GM21576 (cell line): ENCODE measurements around the gene ZNF436.

Experiments
- ATAC-seq: cut with Tn5 transposase; IDR thresholded peaks from one replicate; pipeline ENCODE4 v1.9.1; 2021; ENCODE audit warnings: mild to moderate bottlenecking, moderate library complexity; ENCODE audit not compliant: unreplicated experiment

The ZNF436 gene

GRCh38 chr1:23367791-23368561 lies 1.7 kb downstream of the ZNF436 start:
- peak; percentile 89 for ATAC-seq

DNA sequence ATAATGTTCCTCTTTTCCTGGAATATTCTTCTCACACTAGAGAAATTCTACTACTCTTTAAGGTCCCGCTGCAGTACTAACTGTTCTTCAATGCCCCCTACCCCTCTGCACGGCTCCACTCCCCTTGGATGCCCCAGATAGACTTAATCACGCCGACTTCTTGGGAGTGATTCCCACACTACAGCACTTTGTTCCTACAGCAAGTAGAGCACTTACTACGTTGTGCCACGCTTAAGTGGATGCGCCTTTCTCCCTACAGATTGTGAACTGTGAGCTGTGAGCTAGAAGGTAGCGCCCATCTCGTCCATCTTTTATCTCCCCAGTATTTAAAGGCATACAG lies 2.2 kb downstream of the ZNF436 start:
- ATAC-seq: no peak

- ATAC-seq: no peak
Observed at GRCh38 chr1:23366598-23366997, 3.0 kb downstream of the ZNF436 start.

- no peak for ATAC-seq
Observed at GRCh38 chr1:23366146-23366545, 3.5 kb downstream of the ZNF436 start.

GRCh38 chr1:23362218-23362713 lies 7.4 kb downstream of the ZNF436 start:
- ATAC-seq: no peak

DNA sequence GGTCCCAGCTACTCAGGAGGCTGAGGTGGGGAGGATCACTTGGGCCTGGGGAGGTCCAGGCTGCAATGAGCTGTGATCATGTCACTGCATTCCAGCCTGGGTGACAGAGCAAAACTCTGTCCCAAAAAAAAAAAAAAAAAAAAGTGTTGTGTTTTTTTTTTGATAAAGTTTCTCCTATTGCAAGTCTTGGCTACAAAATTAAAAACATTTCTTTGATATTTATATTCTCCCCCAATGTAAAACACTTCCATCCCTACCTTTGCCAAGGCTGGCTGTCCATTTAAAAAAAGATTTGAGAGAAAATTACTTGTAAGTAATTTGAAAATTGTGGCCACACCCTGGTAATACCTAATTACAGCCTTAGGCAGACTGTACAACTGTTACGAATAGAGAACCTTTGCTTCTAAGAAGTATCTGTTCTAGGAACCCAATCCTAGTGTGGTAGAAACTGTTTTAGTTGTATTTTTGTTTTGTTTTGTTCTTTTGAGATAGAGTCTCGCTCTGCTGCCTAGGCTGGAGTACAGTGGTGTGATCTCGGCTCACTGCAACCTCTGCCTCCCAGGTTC lies 11.2 kb downstream of the ZNF436 start:
- ATAC-seq: no peak

GRCh38 chr1:23357138-23357908 lies 12.3 kb downstream of the ZNF436 start:
- ATAC-seq: no peak

DNA sequence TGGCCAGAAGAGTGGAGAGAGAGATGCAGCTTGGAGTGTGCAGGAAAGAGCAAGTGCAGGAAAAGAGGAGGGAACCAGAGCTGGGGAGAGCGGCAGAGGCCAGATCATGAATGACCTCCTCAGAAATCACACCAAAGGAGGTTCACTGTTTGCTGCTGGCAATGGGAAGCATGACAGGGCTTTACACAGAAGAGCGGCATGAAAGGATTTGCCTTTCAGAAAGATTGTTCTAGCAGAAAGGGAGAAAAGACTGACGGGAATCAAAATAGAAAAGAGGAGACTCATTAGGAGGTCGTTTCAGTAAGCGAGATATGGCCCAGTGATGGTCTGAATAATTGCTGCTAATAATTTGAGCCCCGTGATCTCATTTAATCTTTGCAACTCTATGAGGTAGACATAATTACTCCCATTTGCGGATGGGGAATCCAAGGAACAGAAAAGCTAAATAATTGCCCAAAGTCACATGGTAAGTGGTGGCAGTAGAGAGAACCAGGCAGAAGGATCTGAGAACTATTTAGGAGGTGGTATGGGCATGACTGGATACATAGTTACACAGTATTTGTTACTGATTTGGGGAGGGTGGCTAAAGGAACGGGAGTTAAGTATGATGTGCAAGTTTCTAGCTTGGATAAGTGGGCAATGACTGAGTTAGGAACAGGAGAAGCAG lies 13.0 kb downstream of the ZNF436 start:
- no peak for ATAC-seq

DNA sequence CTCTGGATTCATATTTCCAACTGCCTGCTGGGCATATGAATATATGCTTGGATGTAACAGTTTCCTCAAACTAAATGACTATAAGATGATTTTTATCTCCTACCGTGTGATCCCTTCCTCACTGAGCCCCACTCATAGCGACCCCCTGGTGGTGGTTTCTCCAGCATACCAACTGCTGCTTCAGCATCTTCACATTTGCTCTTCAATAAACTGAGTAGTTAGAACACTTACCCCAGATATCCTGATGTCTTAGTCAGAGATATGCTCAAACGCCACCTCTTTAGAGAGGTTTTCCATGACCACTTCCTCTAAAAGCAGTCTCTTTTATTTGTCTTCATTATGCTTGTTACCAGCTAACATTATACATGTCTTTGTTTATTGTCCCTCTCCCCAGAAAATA lies 15.4 kb downstream of the ZNF436 start:
- ATAC-seq: no peak

DNA sequence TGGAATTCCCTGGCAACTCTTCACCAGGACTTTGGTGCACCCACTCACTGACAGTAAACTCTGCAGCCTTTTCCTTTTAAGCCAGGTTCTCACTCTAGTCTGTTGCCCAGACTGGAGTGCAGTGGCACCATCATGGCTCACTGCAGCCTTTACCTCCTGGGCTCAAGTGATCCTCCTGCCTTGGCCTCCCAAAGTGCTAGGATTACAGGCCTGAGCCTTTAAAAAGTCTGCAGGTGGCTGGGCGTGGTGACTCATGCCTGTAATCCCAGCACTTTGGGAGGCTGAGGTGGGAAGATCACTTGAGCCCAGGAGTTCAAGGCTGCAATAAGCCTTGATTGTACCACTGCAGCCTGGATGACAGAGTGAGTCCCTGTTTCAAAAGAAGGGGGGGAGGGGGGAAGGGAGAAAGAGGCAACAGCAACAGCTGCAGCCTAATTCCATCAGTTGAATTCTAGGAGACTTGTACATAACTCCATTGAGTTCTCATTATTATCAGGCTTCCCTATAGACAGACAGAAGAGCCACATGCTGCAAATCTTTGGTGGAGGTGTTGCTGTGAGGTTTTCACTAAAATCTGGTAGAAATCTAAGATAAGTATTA lies 17.4 kb downstream of the ZNF436 start:
- no peak for ATAC-seq

GRCh38 chr1:23345920-23346319 lies 23.7 kb downstream of the ZNF436 start:
- no peak for ATAC-seq

DNA sequence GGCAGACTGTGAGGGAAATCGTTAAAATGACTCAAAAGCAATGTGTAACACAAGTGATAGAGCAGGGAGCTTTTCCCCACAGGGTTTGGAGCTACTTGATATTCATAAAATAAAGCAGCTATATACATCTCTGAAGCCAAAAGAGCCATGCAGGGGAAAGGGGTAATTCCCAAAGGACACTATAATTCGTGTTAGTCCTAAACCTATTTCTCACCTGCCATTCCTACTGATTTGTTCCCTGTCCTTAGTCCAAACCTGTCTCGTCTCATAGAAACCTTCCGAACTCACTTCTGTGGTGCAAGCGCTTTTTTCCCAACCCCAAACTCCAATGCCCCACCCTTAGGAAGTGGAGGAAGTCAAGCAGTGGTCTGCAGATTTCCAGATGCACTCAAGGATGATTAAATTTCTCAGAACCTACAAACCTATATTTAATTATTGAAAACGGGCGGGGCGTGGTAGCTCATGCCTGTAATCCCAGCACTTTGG lies 24.6 kb downstream of the ZNF436 start:
- ATAC-seq: no peak

GRCh38 chr1:23344111-23344986 lies 25.3 kb downstream of the ZNF436 start, which contains the start of gene HNRNPR:
Gene HNRNPR, minus strand, starts transcription at chr1:23344284. Its CDS starts 3,276 bp downstream, at chr1:23341008.
- peak; percentile 92 for ATAC-seq

- ATAC-seq: peak; percentile 10
Observed at GRCh38 chr1:23343221-23344110, 26.2 kb downstream of the ZNF436 start.

DNA sequence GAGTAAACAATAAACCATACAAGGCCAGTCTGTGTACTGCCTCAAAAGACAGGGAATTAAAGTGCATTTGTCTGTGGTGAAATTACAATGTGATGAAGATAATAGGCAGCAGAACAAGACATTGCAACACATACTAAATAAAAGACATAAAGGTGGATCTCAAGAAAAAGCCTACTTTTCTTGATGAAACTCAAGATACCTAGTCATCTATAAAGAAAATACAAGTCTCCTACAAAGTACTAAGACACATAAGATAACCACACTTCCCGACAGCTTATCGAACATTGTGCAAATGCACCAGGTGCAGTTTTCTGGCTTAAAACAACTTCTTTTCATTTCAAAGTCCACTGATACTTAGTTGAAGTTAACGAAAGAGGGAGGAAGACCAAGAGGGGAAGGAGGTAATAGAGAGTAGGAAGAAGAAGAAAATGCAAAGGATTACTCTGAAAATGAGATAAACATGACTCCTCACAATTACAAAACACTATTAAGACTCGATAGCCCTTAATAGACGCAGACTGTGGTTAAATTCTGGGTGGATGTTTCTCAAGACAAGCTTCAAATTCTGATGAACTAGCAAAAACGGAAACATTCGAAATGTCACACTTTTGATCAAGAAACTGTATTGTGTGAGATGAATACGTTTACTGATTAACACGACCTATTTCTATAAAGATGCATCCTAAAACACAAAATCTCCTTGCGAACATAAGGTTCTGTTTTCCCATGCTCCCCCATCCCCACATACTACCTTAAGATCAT lies 27.5 kb downstream of the ZNF436 start:
- no peak for ATAC-seq

DNA sequence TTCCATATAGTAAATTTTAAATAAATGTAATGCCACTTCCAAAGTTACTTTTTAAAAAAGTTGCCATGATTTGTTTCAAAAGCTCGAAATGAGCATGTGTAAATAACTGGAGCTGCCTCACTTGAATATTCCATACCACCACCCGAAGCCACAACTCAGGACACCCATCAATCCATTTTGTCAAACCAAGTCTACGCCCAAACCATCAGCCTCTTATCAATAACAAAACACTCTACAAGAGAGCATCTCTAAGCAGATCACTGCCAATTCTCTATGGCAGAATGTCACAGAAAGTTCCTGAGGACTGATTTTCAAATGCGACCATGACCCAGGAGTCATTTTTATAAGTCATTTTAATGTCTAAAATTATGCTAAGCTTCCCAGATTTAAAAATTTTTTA lies 30.0 kb downstream of the ZNF436 start:
- no peak for ATAC-seq

GRCh38 chr1:23337869-23338268 lies 31.8 kb downstream of the ZNF436 start:
- no peak for ATAC-seq

DNA sequence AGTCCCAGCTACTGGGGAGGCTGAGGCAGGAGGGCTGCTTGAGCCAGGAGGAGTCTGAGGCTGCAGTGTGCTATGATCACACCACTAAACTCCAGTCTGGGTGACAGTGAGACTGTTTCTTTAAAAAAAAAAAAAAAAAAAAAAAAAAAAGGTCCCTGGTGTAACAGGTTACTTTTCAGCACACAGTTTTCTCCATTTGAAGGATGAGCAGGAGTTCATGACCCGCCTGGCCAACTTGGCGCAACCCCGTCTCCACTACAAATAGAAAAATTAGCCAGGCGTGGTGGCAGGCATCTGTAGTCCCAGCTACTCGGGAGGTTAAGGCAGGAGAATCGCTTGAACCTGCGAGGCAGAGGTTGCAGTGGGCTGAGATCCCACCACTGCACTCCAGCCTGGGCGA lies 37.9 kb downstream of the ZNF436 start:
- ATAC-seq: no peak
